Psoas muscle (tissue), 8 donors: ENCODE data around the gene UNK. TPM values are rescaled to one million over a fixed set of nuclear protein-coding genes. Genes with fewer than 3 reads are reported as not detected.

Source experiments
- ATAC-seq, 4 donors: fragments of 200-7000 bp; cut with Tn5 transposase; one replicate each; pipeline ENCODE4 v1.9.1; 2020; ENCODE audit warnings: moderate library complexity in 3 of 4, mild to moderate bottlenecking in 2 of 4
- DNase-seq, 2 donors: peaks; one replicate each; pipeline ENCODE4 v3.0.0-alpha.2; 2020
- H3K27ac ChIP-seq: fragments of 200-600 bp; one replicate; pipeline ENCODE4 v1.8.0; 2022
- H3K27me3 ChIP-seq, 3 donors: fragments of 200-600 bp in 1 of 3; one replicate each; pipeline versions ENCODE4 v1.6.1 to v1.8.0; 2013 to 2022; ENCODE audit warnings: low read length in 2 of 3, mild to moderate bottlenecking in 2 of 3, moderate library complexity in 1 of 3; ENCODE audit not compliant: insufficient read depth in 3 of 3
- H3K36me3 ChIP-seq, 2 donors: fragments of 200-600 bp in 1 of 2; one replicate each; pipeline versions ENCODE4 v1.6.1 to v1.8.0; 2013 to 2022; ENCODE audit warnings: low read depth in 1 of 2, mild to moderate bottlenecking in 1 of 2, moderate library complexity in 1 of 2; ENCODE audit not compliant: insufficient read depth in 1 of 2
- H3K4me1 ChIP-seq: fragments of 200-600 bp; one replicate; pipeline ENCODE4 v1.8.0; 2022
- H3K4me3 ChIP-seq: fragments of 200-600 bp; one replicate; pipeline ENCODE4 v1.8.0; 2022; ENCODE audit warnings: mild to moderate bottlenecking
- H3K9me3 ChIP-seq: fragments of 200-600 bp; one replicate; pipeline ENCODE4 v1.8.0; 2022
- WGBS, 3 donors: extraction: QIAGEN DNeasy Blood & Tissue Kit; methylation state at CpG; one replicate each; pipeline versions ENCODE4 v1.1.6 to v1.1.7; 2013; 5-methylcytosine and 5-hydroxymethylcytosine counted together
- intact Hi-C, 2 donors: fragments of 100-400 bp; cut with DNase I; formaldehyde crosslinking; loops; one replicate each; pipeline versions ENCODE4 v1.11.0 to v1.14.2; 2022
- polyA plus RNA-seq, 3 donors: library from polyadenylated mRNA; stranded (reverse); fragments of 200-250 nt; gene quantifications; one replicate each; pipeline ENCODE4 v1.2.3, GENCODE V29; 2013
- total RNA-seq, 4 donors: library from RNA; stranded (reverse); fragmentation: NEBNext Ultra II Directional in 2 of 4; extraction: Animal tissue kit (Norgen Biotek cat#: 25700) in 2 of 4; gene quantifications; one replicate each; pipeline versions ENCODE4 v1.2.1 to v1.2.4, GENCODE V29; 2021 to 2023
- TF ChIP-seq, protein P1 (sequence below): fragments of 200-600 bp; IDR thresholded peaks from one replicate; pipeline ENCODE4 v1.8.0; 2022; ENCODE audit warnings: antibody characterized with exemption
- donor health status: healthy with polysubstance abuse.
- donor health status: DM: no; HTN: no; CAD: no; lungs with moderate emphysema.
- donor health status: Bipolar disorder and iron deficiency.
- donor health status: healthy.
- donor health status: DM: yes; HTN: yes; CAD: no.
- donor health status: DM: no; HTN: no; CAD: no.
- donor health status: DM: no; HTN: no; CAD: no.
- donor health status: DM: yes; HTN: yes; CAD: no.

The UNK gene
- total and polyA plus RNA-seq, 7 donors: 6.9 to 13.7 (median 8.2) TPM

- DNase-seq (peak; percentile 81 to 84), ATAC-seq (peak; percentile 82 to 88 (median 86))
- Histone ChIP-seq H3K4me1 (peaks cover 12% of the 10 kb centered on the region), H3K27ac (peak within 1 kb of the TSS; percentile 82), H3K27me3 (no peaks in the 10 kb centered on the region), H3K36me3 (no peaks in the 10 kb centered on the region), H3K4me3 (peak within 1 kb of the TSS; percentile 83), H3K9me3 (no peaks in the 10 kb centered on the region)
- TF ChIP-seq, protein P1, sequence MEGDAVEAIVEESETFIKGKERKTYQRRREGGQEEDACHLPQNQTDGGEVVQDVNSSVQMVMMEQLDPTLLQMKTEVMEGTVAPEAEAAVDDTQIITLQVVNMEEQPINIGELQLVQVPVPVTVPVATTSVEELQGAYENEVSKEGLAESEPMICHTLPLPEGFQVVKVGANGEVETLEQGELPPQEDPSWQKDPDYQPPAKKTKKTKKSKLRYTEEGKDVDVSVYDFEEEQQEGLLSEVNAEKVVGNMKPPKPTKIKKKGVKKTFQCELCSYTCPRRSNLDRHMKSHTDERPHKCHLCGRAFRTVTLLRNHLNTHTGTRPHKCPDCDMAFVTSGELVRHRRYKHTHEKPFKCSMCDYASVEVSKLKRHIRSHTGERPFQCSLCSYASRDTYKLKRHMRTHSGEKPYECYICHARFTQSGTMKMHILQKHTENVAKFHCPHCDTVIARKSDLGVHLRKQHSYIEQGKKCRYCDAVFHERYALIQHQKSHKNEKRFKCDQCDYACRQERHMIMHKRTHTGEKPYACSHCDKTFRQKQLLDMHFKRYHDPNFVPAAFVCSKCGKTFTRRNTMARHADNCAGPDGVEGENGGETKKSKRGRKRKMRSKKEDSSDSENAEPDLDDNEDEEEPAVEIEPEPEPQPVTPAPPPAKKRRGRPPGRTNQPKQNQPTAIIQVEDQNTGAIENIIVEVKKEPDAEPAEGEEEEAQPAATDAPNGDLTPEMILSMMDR: peak; percentile 49
- 0 to 2% (median 0%) methylated on average over 38 to 71 of the region's 71 CpGs for WGBS, 3 donors
- intact Hi-C loops: loop anchor here in 1 of 2 donors (5.0 kb wide), 1 partner anchor 132 kb away; the partner anchor contains the start of gene TRIM65
Observed at GRCh38 chr17:75764711-75765421, 19.7 kb upstream of the UNK start, which contains the start of gene GALK1. Gene GALK1, minus strand, starts transcription at chr17:75765192. Its CDS starts 56 bp downstream, at chr17:75765136.

DNA sequence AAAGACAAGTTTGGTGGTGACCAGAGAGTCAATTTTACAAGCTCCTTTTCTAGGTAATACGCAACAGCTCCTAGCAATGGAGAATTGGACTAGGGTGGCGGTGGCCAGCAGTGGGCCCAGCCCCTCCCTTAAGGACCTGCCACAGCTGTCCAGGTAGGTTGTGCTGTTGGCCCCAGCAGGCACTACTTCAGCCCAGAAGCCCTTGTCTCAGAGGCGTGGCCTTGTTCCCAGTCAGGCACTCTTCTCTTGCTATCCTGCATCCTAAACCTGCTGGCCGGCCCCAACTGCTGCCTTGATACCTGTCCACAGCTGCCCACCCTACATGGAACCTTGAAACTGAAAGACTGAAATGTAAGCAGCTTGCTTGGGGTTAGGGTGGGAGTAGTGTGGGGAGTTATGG, 18.6 kb upstream of the UNK start:
- H3K36me3 ChIP-seq: no peaks in the 10 kb centered on the region
- no peak overlapping the region for H3K27ac ChIP-seq
- no peaks in the 10 kb centered on the region for H3K9me3 ChIP-seq
- WGBS, 3 donors: 91 to 98% (median 95%) methylated on average over 4 of the region's 4 CpGs
- TF ChIP-seq, protein P1: no peak
- DNase-seq (peak in 1 of 2 donors; percentile 53), ATAC-seq (no peak)
- no peaks in the 10 kb centered on the region for H3K27me3 ChIP-seq
- peaks cover 12% of the 10 kb centered on the region for H3K4me1 ChIP-seq
- intact Hi-C loops: loop anchor here in 1 of 2 donors (5.0 kb wide), 1 partner anchor 131 kb away; the partner anchor contains the start of gene TRIM65
- no peak overlapping the region for H3K4me3 ChIP-seq

GRCh38 chr17:75767881-75768280, 16.7 kb upstream of the UNK start:
- H3K27ac ChIP-seq: no peak overlapping the region
- H3K4me3 ChIP-seq: no peak overlapping the region
- ATAC-seq (no peak), DNase-seq (no peak)
- no peaks in the 10 kb centered on the region for H3K27me3 ChIP-seq
- intact Hi-C loops: loop anchor here in 1 of 2 donors (5.0 kb wide), 1 partner anchor 129 kb away; the partner anchor contains the start of gene TRIM65
- 86 to 90% (median 89%) methylated on average over 8 of the region's 8 CpGs for WGBS, 3 donors
- TF ChIP-seq, protein P1: no peak
- H3K4me1 ChIP-seq: peaks cover 21% of the 10 kb centered on the region
- H3K9me3 ChIP-seq: no peaks in the 10 kb centered on the region
- H3K36me3 ChIP-seq: no peaks in the 10 kb centered on the region

- peak in 1 of 2 donors; percentile 8 for DNase-seq
- intact Hi-C loops: loop anchor here in 1 of 2 donors (5.0 kb wide), 1 partner anchor 128 kb away; the partner anchor contains the start of gene TRIM65
- WGBS, 3 donors: 87 to 94% (median 91%) methylated on average over 3 of the region's 3 CpGs
- no peak overlapping the region for H3K4me3 ChIP-seq
- peaks cover 0 to 6% of the 10 kb centered on the region in 2 donors for H3K36me3 ChIP-seq
- peaks cover 21% of the 10 kb centered on the region for H3K4me1 ChIP-seq
- H3K27me3 ChIP-seq: no peaks in the 10 kb centered on the region
- TF ChIP-seq, protein P1: no peak
- no peaks in the 10 kb centered on the region for H3K9me3 ChIP-seq
- H3K27ac ChIP-seq: no peak overlapping the region
- no peak for ATAC-seq
Observed at GRCh38 chr17:75769536-75769935, 15.1 kb upstream of the UNK start.
